Smooth muscle cell (in vitro differentiated cells): ENCODE measurements around the gene LMOD1. TPM values are rescaled to one million over a fixed set of nuclear protein-coding genes. Genes with fewer than 3 reads are reported as not detected.
A peak's percentile ranks its signal among the peaks of the same experiment; 100 is the strongest.
"Not testable (repeated sequence)": the region's sequence is repeated elsewhere in the genome, so short reads cannot be mapped to it uniquely, and the experiment has no call there.

Experiments
- DNase-seq: peaks from one replicate; lab custom pipeline; 2025; ENCODE audit not compliant: unreplicated experiment; lab: John Stamatoyannopoulos, UW
- H2AFZ ChIP-seq: fragments of 200-600 bp; sonication (generic); 2 replicates; pipeline ENCODE4 v1.6.0; 2016; ENCODE audit warnings: antibody characterized with exemption, low read depth, mild to moderate bottlenecking
- H3F3A ChIP-seq: fragments of 200-600 bp; sonication (generic); 2 replicates; pipeline ENCODE4 v1.6.0; 2017; ENCODE audit warnings: antibody characterized with exemption, low read depth
- H3K27ac ChIP-seq: fragments of 200-600 bp; sonication (generic); 2 replicates; pipeline ENCODE4 v1.5.1; 2016; ENCODE audit warnings: low read depth, mild to moderate bottlenecking
- H3K27me3 ChIP-seq: fragments of 200-600 bp; sonication (generic); 2 replicates; pipeline ENCODE4 v1.6.1; 2016; ENCODE audit warnings: low read depth, mild to moderate bottlenecking
- H3K36me3 ChIP-seq: fragments of 200-600 bp; sonication (generic); 2 replicates; pipeline ENCODE4 v1.5.1; 2016; ENCODE audit warnings: low read depth
- H3K4me1 ChIP-seq: fragments of 200-600 bp; sonication (generic); 2 replicates; pipeline ENCODE4 v1.5.1; 2016; ENCODE audit warnings: low read depth
- H3K4me2 ChIP-seq: fragments of 200-600 bp; sonication (generic); 2 replicates; pipeline ENCODE4 v1.6.0; 2016; ENCODE audit warnings: mild to moderate bottlenecking
- H3K4me3 ChIP-seq: fragments of 200-600 bp; sonication (generic); 2 replicates; pipeline ENCODE4 v1.5.1; 2016; ENCODE audit warnings: mild to moderate bottlenecking
- H3K79me2 ChIP-seq: fragments of 200-600 bp; sonication (generic); 2 replicates; pipeline ENCODE4 v1.6.0; 2016; ENCODE audit warnings: low read depth, mild to moderate bottlenecking
- H3K9ac ChIP-seq: fragments of 200-600 bp; sonication (generic); 2 replicates; pipeline ENCODE4 v1.6.0; 2016; ENCODE audit warnings: low read depth
- H3K9me3 ChIP-seq: fragments of 200-600 bp; sonication (generic); replicated peaks from 2 replicates; pipeline ENCODE4 v1.5.1; 2016; ENCODE audit warnings: low read depth
- H4K20me1 ChIP-seq: fragments of 200-600 bp; sonication (generic); 2 replicates; pipeline ENCODE4 v1.6.0; 2016; ENCODE audit warnings: low read depth
- WGBS: methylation state at CpG from one replicate; pipeline ENCODE4 v1.1.7; 2016; ENCODE audit warnings: low lambda C conversion rate; 5-methylcytosine and 5-hydroxymethylcytosine counted together
- polyA plus RNA-seq: library from polyadenylated mRNA; unstranded; fragments of >200 nt; fragmentation: Nextera tagmentation; extraction: Ambion mirVana; gene quantifications from 2 replicates; pipeline ENCODE4 v1.2.1, GENCODE V29; 2016
- total RNA-seq: library from RNA; depleted of rRNA; stranded (reverse); fragments of >200 nt; gene quantifications from 2 replicates; pipeline ENCODE4 v1.2.3, GENCODE V29; 2014
- TF ChIP-seq, protein P1 (sequence below): fragments of 200-600 bp; sonication (generic); IDR thresholded peaks from 2 replicates; pipeline ENCODE4 v1.5.1; 2017; ENCODE audit warnings: borderline replicate concordance, mild to moderate bottlenecking, antibody characterized with exemption; ENCODE audit not compliant: insufficient read depth, poor library complexity, severe bottlenecking

LMOD1 gene
- total and polyA plus RNA-seq, 2 experiments from 2014 or later: 4.0 to 5.6 TPM

DNA sequence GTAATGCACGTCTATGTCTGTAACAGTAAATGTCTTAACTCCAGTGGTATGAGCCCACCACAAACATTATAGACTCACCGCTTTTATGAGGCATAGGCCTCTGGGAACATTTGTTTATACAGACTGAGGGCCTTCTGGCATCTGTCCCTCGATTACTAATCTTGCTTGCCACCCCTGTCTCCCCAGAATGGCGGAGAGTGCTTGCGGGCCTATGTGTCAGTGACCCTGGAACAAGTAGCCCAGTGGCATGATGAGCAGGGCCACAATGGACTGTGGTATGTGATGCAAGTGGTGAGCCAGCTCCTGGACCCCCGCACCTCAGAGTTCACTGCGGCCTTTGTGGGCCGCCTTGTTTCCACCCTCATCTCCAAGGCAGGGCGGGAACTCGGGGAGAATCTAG lies 76.0 kb downstream of the LMOD1 start:
- no peaks in the 10 kb centered on the region for H3K4me1 ChIP-seq
- H3K36me3 ChIP-seq: peaks cover 27% of the 10 kb centered on the region
- no peaks in the 10 kb centered on the region for H3F3A ChIP-seq
- no peak overlapping the region for H3K4me3 ChIP-seq
- peak overlapping the region; percentile 65 for H3K27ac ChIP-seq
- no peak for DNase-seq
- H3K79me2 ChIP-seq: no peaks in the 10 kb centered on the region
- no peak overlapping the region for H2AFZ ChIP-seq
- H4K20me1 ChIP-seq: no peaks in the 10 kb centered on the region
- TF ChIP-seq, protein P1, sequence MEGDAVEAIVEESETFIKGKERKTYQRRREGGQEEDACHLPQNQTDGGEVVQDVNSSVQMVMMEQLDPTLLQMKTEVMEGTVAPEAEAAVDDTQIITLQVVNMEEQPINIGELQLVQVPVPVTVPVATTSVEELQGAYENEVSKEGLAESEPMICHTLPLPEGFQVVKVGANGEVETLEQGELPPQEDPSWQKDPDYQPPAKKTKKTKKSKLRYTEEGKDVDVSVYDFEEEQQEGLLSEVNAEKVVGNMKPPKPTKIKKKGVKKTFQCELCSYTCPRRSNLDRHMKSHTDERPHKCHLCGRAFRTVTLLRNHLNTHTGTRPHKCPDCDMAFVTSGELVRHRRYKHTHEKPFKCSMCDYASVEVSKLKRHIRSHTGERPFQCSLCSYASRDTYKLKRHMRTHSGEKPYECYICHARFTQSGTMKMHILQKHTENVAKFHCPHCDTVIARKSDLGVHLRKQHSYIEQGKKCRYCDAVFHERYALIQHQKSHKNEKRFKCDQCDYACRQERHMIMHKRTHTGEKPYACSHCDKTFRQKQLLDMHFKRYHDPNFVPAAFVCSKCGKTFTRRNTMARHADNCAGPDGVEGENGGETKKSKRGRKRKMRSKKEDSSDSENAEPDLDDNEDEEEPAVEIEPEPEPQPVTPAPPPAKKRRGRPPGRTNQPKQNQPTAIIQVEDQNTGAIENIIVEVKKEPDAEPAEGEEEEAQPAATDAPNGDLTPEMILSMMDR: no peak
- H3K27me3 ChIP-seq: no peaks in the 10 kb centered on the region
- no peaks in the 10 kb centered on the region for H3K9me3 ChIP-seq
- WGBS: 65% methylated on average over 10 of the region's 10 CpGs
- H3K9ac ChIP-seq: no peak overlapping the region
- no peak overlapping the region for H3K4me2 ChIP-seq

- Histone ChIP-seq H3K36me3 (peaks cover 21% of the 10 kb centered on the region), H2AFZ (no peak overlapping the region), H3K9me3 (no peaks in the 10 kb centered on the region), H3K27ac (no peak overlapping the region), H4K20me1 (no peaks in the 10 kb centered on the region), H3K4me3 (no peak overlapping the region), H3F3A (no peaks in the 10 kb centered on the region), H3K9ac (no peak overlapping the region), H3K4me1 (no peaks in the 10 kb centered on the region), H3K27me3 (no peaks in the 10 kb centered on the region), H3K79me2 (no peaks in the 10 kb centered on the region), H3K4me2 (no peak overlapping the region)
- 63% methylated on average over 7 of the region's 7 CpGs for WGBS
- TF ChIP-seq, protein P1: no peak
- DNase-seq: no peak
These were observed 84.9 kb downstream of the LMOD1 start for GRCh38 chr1:201861448-201861847.

DNA sequence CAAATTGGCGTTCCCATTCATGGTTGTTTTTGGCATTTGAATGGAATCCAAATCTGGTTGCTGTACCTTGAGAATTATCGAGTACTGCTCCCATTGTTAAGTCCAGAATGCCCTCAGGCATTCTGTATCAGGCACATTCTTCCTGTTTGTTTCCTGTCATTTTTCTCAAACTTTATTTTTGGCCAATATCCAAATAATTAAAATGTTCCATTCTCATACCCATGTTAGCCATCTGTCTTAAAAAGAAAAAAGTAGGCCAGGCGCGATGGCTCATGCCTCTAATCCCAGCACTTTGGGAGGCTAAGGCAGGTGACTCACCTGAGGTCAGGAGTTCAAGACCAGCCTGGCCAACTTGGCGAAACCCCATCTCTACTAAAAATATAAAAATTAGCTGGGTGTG lies 86.9 kb downstream of the LMOD1 start:
- Histone ChIP-seq H3K9me3 (no peaks in the 10 kb centered on the region), H4K20me1 (no peaks in the 10 kb centered on the region), H3K9ac (no peak overlapping the region), H3K27ac (no peak overlapping the region), H2AFZ (no peak overlapping the region), H3F3A (no peaks in the 10 kb centered on the region), H3K79me2 (no peaks in the 10 kb centered on the region), H3K27me3 (no peaks in the 10 kb centered on the region), H3K4me1 (no peaks in the 10 kb centered on the region), H3K4me2 (no peak overlapping the region), H3K4me3 (no peak overlapping the region), H3K36me3 (peaks cover 34% of the 10 kb centered on the region)
- no peak for DNase-seq
- WGBS: 98% methylated on average over 5 of the region's 5 CpGs
- TF ChIP-seq, protein P1: no peak

GRCh38 chr1:201856722-201857121 lies 89.6 kb downstream of the LMOD1 start:
- not testable (repeated sequence) for H4K20me1 ChIP-seq, H3K4me3 ChIP-seq, H3K4me1 ChIP-seq, H3F3A ChIP-seq, DNase-seq, H2AFZ ChIP-seq, H3K9me3 ChIP-seq, H3K4me2 ChIP-seq, H3K9ac ChIP-seq, H3K27ac ChIP-seq, H3K27me3 ChIP-seq, H3K79me2 ChIP-seq
- peaks cover 57% of the 10 kb centered on the region for H3K36me3 ChIP-seq
- WGBS: 95% methylated on average over 2 of the region's 2 CpGs
